ENCODE measurements around the gene CRMP1. TPM values are rescaled to one million over a fixed set of nuclear protein-coding genes. Genes with fewer than 3 reads are reported as not detected.

Gene CRMP1
- total and polyA plus RNA-seq, 7 experiments from 2014 or later = 0.46 TPM; not detected in 6

DNA sequence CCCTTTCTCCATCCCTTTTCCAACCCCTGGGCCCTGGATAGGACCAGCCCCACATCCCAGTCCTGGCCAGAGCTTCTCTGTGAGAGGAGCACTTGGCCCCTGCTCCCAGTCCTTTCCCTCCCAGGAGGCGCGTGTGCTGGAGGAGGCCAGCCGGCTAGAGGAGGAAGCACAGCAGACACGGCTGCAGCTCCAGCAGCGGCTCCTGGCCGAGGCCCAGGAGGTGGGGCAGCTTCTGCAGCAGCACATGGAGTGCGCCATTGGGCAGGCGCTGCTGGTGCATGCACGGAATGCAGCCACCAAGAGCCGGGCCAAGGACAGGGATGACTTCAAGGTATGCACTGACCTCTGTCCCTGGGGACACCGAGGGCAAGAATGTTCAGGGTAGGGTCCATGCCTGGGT is 94.4 kb downstream of the CRMP1 start:
- peaks cover 0 to 4% (median 0%) of the 10 kb centered on the region in 11 donors for H3K9me3 Mint-ChIP-seq
- intact Hi-C loops (cut with micrococcal nuclease) = no loop called here

DNA sequence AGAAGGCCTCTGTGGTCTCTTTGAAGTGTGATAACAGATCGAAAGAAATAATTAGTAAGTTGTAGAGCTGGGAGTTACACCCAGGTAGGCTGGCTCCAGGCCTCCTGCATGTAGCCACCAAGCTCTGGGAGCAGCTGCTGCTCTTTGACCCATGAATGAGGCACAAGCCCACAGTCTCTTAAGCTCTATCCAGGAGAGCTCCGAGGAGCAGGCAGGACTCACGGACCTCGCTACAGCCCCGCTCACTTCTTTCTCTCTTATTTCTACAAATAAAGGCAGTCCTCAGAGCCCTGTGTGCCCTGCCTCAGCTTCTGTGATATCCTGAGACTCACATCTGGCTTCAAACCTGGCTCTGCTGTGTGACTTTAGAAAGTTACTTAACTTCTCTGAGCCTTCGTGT is 95.0 kb downstream of the CRMP1 start:
- H3K4me3 Mint-ChIP-seq = no peak overlapping the region
- intact Hi-C loops (cut with micrococcal nuclease) = no loop called here

More for the DNA sequence above, 94.4 kb downstream of the CRMP1 start:
- ChIA-PET POLR2A (no interaction called here), CTCF (no interaction called here)
- no peaks in the 10 kb centered on the region for H3K4me1 ChIP-seq (ENCODE audit: control insufficient read depth in 2 of 2, insufficient read depth in 2 of 2, low read length in 2 of 2)
- H3K4me3 Mint-ChIP-seq = no peak overlapping the region
- no peaks in the 10 kb centered on the region for H3K9me3 ChIP-seq (ENCODE audit: control insufficient read depth in 2 of 3, low read length in 3 of 3)
- no peaks in the 10 kb centered on the region for H3K4me1 Mint-ChIP-seq
- no peaks in the 10 kb centered on the region for H3K27me3 ChIP-seq (ENCODE audit: control insufficient read depth in 2 of 2, insufficient read depth in 2 of 2, low read length in 2 of 2)
- no peak overlapping the region for H3K4me3 ChIP-seq (ENCODE audit: low read length)
- H3K27me3 Mint-ChIP-seq = peaks cover 0 to 6% (median 4%) of the 10 kb centered on the region in 5 donors
- no peak for ATAC-seq
- no peaks in the 10 kb centered on the region for H3K36me3 ChIP-seq (ENCODE audit: control insufficient read depth in 2 of 3, insufficient read depth in 3 of 3, low read length in 3 of 3)
- DNase-seq = no peak
- H3K27ac ChIP-seq (ENCODE audit: low read depth, low read length) = no peak overlapping the region
- H3K27ac Mint-ChIP-seq = no peak overlapping the region
- no peaks in the 10 kb centered on the region for H3K36me3 Mint-ChIP-seq

DNA sequence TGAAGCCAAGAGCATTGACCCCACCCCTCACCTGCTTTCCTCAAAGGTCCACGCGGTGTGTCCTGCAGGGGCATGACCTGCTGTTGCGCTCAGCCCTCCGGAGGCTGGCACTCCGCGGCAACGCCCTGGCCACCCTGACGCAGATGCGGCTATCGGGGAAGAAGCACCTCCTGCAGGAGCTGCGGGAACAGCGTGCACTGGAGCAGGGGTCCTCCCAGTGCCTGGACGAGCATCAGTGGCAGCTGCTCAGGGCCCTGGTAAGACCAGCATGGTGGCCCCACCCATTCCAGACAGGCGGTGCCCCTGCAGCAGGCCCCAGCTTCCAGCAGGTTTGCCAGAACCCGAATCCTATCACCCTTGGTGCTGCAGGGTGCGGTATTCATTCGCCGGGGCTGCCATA is 95.9 kb downstream of the CRMP1 start:
- H3K4me1 ChIP-seq (ENCODE audit: control insufficient read depth in 2 of 2, insufficient read depth in 2 of 2, low read length in 2 of 2) = no peaks in the 10 kb centered on the region
- H3K27ac ChIP-seq (ENCODE audit: low read depth, low read length) = no peak overlapping the region
- Mint-ChIP-seq H3K9me3 (peaks cover 0 to 4% (median 0%) of the 10 kb centered on the region in 11 donors), H3K4me3 (no peak overlapping the region), H3K27me3 (peaks cover 0 to 6% (median 4%) of the 10 kb centered on the region in 5 donors), H3K4me1 (no peaks in the 10 kb centered on the region), H3K27ac (no peak overlapping the region), H3K36me3 (no peaks in the 10 kb centered on the region)
- no peak for DNase-seq
- ATAC-seq = no peak
- CTCF ChIA-PET = no interaction called here
- H3K36me3 ChIP-seq (ENCODE audit: control insufficient read depth in 2 of 3, insufficient read depth in 3 of 3, low read length in 3 of 3) = no peaks in the 10 kb centered on the region
- intact Hi-C loops (cut with micrococcal nuclease) = no loop called here
- H3K4me3 ChIP-seq (ENCODE audit: low read length) = no peak overlapping the region
- H3K9me3 ChIP-seq (ENCODE audit: control insufficient read depth in 2 of 3, low read length in 3 of 3) = no peaks in the 10 kb centered on the region
- H3K27me3 ChIP-seq (ENCODE audit: control insufficient read depth in 2 of 2, insufficient read depth in 2 of 2, low read length in 2 of 2) = no peaks in the 10 kb centered on the region
- POLR2A ChIA-PET = no interaction called here

More for the DNA sequence above, 95.0 kb downstream of the CRMP1 start:
- Histone ChIP-seq H3K27ac (ENCODE audit: low read depth, low read length) (no peak overlapping the region), H3K36me3 (ENCODE audit: control insufficient read depth in 2 of 3, insufficient read depth in 3 of 3, low read length in 3 of 3) (no peaks in the 10 kb centered on the region), H3K9me3 (ENCODE audit: control insufficient read depth in 2 of 3, low read length in 3 of 3) (no peaks in the 10 kb centered on the region), H3K4me3 (ENCODE audit: low read length) (no peak overlapping the region), H3K27me3 (ENCODE audit: control insufficient read depth in 2 of 2, insufficient read depth in 2 of 2, low read length in 2 of 2) (no peaks in the 10 kb centered on the region), H3K4me1 (ENCODE audit: control insufficient read depth in 2 of 2, insufficient read depth in 2 of 2, low read length in 2 of 2) (no peaks in the 10 kb centered on the region)
- CTCF ChIA-PET = no interaction called here
- ATAC-seq = no peak
- Mint-ChIP-seq H3K9me3 (peaks cover 0 to 4% (median 0%) of the 10 kb centered on the region in 11 donors), H3K27ac (no peak overlapping the region), H3K4me1 (no peaks in the 10 kb centered on the region), H3K27me3 (peaks cover 0 to 6% (median 4%) of the 10 kb centered on the region in 5 donors), H3K36me3 (no peaks in the 10 kb centered on the region)
- DNase-seq = no peak
- POLR2A ChIA-PET = no interaction called here

DNA sequence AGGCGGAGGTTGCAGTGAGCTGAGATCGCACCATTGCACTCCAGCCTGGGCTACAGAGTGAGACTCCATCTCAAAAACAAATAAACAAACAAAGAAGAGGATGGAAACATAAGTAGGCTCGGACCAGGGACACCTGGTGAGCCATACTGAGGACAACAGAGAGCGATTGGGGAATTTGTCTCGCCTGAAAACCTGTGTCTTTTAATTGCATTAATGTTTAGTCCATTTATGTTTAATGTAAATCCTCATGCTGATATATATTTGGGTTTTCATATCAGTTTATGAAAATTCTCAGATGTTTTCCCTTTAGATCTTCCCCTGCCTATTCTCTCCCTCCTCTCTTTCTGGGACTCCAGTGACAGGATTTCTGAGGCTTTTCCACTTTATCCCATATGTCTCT is 97.3 kb downstream of the CRMP1 start:
- H3K9me3 ChIP-seq (ENCODE audit: control insufficient read depth in 2 of 3, low read length in 3 of 3) = no peaks in the 10 kb centered on the region
- H3K4me3 Mint-ChIP-seq = no peak overlapping the region
- no peaks in the 10 kb centered on the region for H3K36me3 Mint-ChIP-seq
- H3K36me3 ChIP-seq (ENCODE audit: control insufficient read depth in 2 of 3, insufficient read depth in 3 of 3, low read length in 3 of 3) = no peaks in the 10 kb centered on the region
- no peak overlapping the region for H3K4me3 ChIP-seq (ENCODE audit: low read length)
- intact Hi-C loops (cut with micrococcal nuclease) = no loop called here
- H3K27ac ChIP-seq (ENCODE audit: low read depth, low read length) = no peak overlapping the region
- peaks cover 0 to 4% (median 0%) of the 10 kb centered on the region in 11 donors for H3K9me3 Mint-ChIP-seq
- ATAC-seq = no peak
- H3K27me3 Mint-ChIP-seq = peaks cover 0 to 6% (median 4%) of the 10 kb centered on the region in 5 donors
- no peaks in the 10 kb centered on the region for H3K4me1 Mint-ChIP-seq
- no peak overlapping the region for H3K27ac Mint-ChIP-seq
- no peaks in the 10 kb centered on the region for H3K27me3 ChIP-seq (ENCODE audit: control insufficient read depth in 2 of 2, insufficient read depth in 2 of 2, low read length in 2 of 2)
- ChIA-PET POLR2A (no interaction called here), CTCF (no interaction called here)
- DNase-seq = no peak
- no peaks in the 10 kb centered on the region for H3K4me1 ChIP-seq (ENCODE audit: control insufficient read depth in 2 of 2, insufficient read depth in 2 of 2, low read length in 2 of 2)

GRCh38 chr4:5793514-5793913 is 99.4 kb downstream of the CRMP1 start:
- no peak for DNase-seq

GRCh38 chr4:5791654-5792053 is 101.2 kb downstream of the CRMP1 start:
- Histone ChIP-seq H3K27ac (ENCODE audit: low read depth, low read length) (no peak overlapping the region), H3K36me3 (ENCODE audit: control insufficient read depth in 2 of 3, insufficient read depth in 3 of 3, low read length in 3 of 3) (no peaks in the 10 kb centered on the region), H3K4me3 (ENCODE audit: low read length) (no peak overlapping the region), H3K4me1 (ENCODE audit: control insufficient read depth in 2 of 2, insufficient read depth in 2 of 2, low read length in 2 of 2) (no peaks in the 10 kb centered on the region), H3K9me3 (ENCODE audit: control insufficient read depth in 2 of 3, low read length in 3 of 3) (no peaks in the 10 kb centered on the region), H3K27me3 (ENCODE audit: control insufficient read depth in 2 of 2, insufficient read depth in 2 of 2, low read length in 2 of 2) (no peaks in the 10 kb centered on the region)
- Mint-ChIP-seq H3K27ac (no peak overlapping the region), H3K36me3 (no peaks in the 10 kb centered on the region), H3K27me3 (peaks cover 0 to 5% (median 0%) of the 10 kb centered on the region in 5 donors), H3K4me1 (no peaks in the 10 kb centered on the region), H3K9me3 (peaks cover 0 to 4% (median 0%) of the 10 kb centered on the region in 11 donors), H3K4me3 (no peak overlapping the region)
- no peak for DNase-seq
- POLR2A ChIA-PET = no interaction called here
- ATAC-seq = no peak
- CTCF ChIA-PET = no interaction called here
- intact Hi-C loops (cut with micrococcal nuclease) = loop anchor here in 1 of 2 donors (5.0 kb wide), 1 partner anchor 739 kb away; the partner anchor contains the start of gene STK32B

More at GRCh38 chr4:5793514-5793913, 99.4 kb downstream of the CRMP1 start:
- Mint-ChIP-seq H3K4me1 (no peaks in the 10 kb centered on the region), H3K27me3 (peaks cover 0 to 5% (median 4%) of the 10 kb centered on the region in 5 donors), H3K4me3 (no peak overlapping the region), H3K36me3 (no peaks in the 10 kb centered on the region), H3K27ac (no peak overlapping the region), H3K9me3 (peaks cover 0 to 4% (median 0%) of the 10 kb centered on the region in 11 donors)
- no peaks in the 10 kb centered on the region for H3K27me3 ChIP-seq (ENCODE audit: control insufficient read depth in 2 of 2, insufficient read depth in 2 of 2, low read length in 2 of 2)
- H3K4me3 ChIP-seq (ENCODE audit: low read length) = no peak overlapping the region
- ATAC-seq = no peak
- no peaks in the 10 kb centered on the region for H3K36me3 ChIP-seq (ENCODE audit: control insufficient read depth in 2 of 3, insufficient read depth in 3 of 3, low read length in 3 of 3)
- no peaks in the 10 kb centered on the region for H3K9me3 ChIP-seq (ENCODE audit: control insufficient read depth in 2 of 3, low read length in 3 of 3)
- no peak overlapping the region for H3K27ac ChIP-seq (ENCODE audit: low read depth, low read length)
- H3K4me1 ChIP-seq (ENCODE audit: control insufficient read depth in 2 of 2, insufficient read depth in 2 of 2, low read length in 2 of 2) = no peaks in the 10 kb centered on the region
- CTCF ChIA-PET = no interaction called here
- POLR2A ChIA-PET = no interaction called here
- intact Hi-C loops (cut with micrococcal nuclease) = loop anchor here in 1 of 2 donors (5.0 kb wide), 1 partner anchor 741 kb away; the partner anchor contains the start of gene STK32B

GRCh38 chr4:5790546-5790857 is 102.4 kb downstream of the CRMP1 start:
- no peaks in the 10 kb centered on the region for H3K9me3 ChIP-seq (ENCODE audit: control insufficient read depth in 2 of 3, low read length in 3 of 3)
- ATAC-seq (no peak), DNase-seq (no peak)
- CTCF ChIA-PET = no interaction called here
- intact Hi-C loops (cut with micrococcal nuclease) = loop anchor here in 1 of 2 donors (5.0 kb wide), 1 partner anchor 738 kb away; the partner anchor contains the start of gene STK32B
- no peak overlapping the region for H3K27ac ChIP-seq (ENCODE audit: low read depth, low read length)
- POLR2A ChIA-PET = no interaction called here
- H3K36me3 ChIP-seq (ENCODE audit: control insufficient read depth in 2 of 3, insufficient read depth in 3 of 3, low read length in 3 of 3) = no peaks in the 10 kb centered on the region
- H3K4me1 Mint-ChIP-seq = no peaks in the 10 kb centered on the region
- H3K4me3 ChIP-seq (ENCODE audit: low read length) = no peak overlapping the region
- H3K27me3 ChIP-seq (ENCODE audit: control insufficient read depth in 2 of 2, insufficient read depth in 2 of 2, low read length in 2 of 2) = no peaks in the 10 kb centered on the region
- H3K36me3 Mint-ChIP-seq = no peaks in the 10 kb centered on the region
- H3K27me3 Mint-ChIP-seq = peaks cover 0 to under 1% (median 0%) of the 10 kb centered on the region in 5 donors
- no peak overlapping the region for H3K27ac Mint-ChIP-seq
- no peaks in the 10 kb centered on the region for H3K9me3 Mint-ChIP-seq
- H3K4me3 Mint-ChIP-seq = no peak overlapping the region
- H3K4me1 ChIP-seq (ENCODE audit: control insufficient read depth in 2 of 2, insufficient read depth in 2 of 2, low read length in 2 of 2) = no peaks in the 10 kb centered on the region
